Ovary (tissue), 3 donors: ENCODE results near the gene NMRK2.

Experiments used
- CTCF ChIP-seq, 3 donors: fragments of 450-650 bp in 2 of 3; fragments of 200-600 bp in 1 of 3; IDR thresholded peaks; one replicate each; pipeline versions ENCODE4 v1.5.1 to v1.8.0; 2016 to 2022; ENCODE audit warnings: antibody characterized with exemption in 3 of 3, mild to moderate bottlenecking in 1 of 3
- EP300 ChIP-seq: sonication (generic); formaldehyde crosslinking; IDR thresholded peaks from one replicate; pipeline ENCODE4 v1.6.1; 2017; ENCODE audit warnings: antibody characterized with exemption
- donor health status: DM: no; HTN: no; CAD: no.

DNA sequence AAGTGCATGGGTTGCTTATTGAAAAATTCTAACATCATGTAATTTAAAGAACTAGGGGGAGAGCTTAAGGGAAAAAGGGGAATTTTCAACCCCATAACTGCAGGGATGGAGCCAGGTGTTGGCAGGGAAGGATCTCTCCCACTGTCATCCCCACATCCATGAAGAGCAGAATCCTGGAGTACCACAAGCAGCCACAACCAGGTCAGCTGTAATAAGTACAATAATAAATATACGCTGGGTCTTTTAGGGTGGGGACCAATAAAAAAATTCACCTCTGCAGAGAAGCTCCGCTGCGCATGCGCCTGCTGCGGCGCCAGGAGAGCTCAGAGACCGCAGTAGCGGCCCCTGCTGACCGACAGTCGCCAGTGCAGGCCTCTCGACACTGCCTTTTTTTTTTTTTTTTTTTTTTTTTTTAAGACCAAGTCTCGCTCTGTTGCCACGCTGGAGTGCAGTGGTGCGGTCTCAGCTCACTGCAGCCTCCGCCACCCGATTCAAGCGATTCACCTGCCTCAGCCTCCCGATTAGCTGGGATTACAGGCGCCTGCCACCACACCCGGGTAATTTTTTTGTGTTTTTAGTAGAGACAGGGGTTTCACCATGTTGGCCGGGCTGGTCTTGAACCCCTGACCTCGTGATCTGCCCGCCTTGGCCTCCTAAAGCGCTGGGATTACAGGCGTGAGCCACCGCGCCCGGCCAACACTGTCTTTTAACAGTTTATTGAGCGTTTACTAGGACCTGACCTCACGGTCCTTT, 54.9 kb downstream of the NMRK2 start:
- TF ChIP-seq CTCF (IDR thresholded peaks at IDR 0.05) (peak; percentile 65 to 88 (median 80)), EP300 (no peak)
